ENCODE measurements around the gene PERM1.
"Not testable (repeated sequence)": the region's sequence is repeated elsewhere in the genome, so short reads cannot be mapped to it uniquely, and the experiment has no call there.

Gene PERM1

GRCh38 chr1:947958-948357 is 33.9 kb downstream of the PERM1 start:
- TF ChIP-seq CTCF (IDR thresholded peaks at IDR 0.05; ENCODE audit: borderline replicate concordance, insufficient read depth, low read depth, low read length) = no peak
- H3K4me3 ChIP-seq (ENCODE audit: low read depth, low read length) = no peak overlapping the region

GRCh38 chr1:946811-947210 is 35.1 kb downstream of the PERM1 start:
- not testable (repeated sequence) for H3K4me3 ChIP-seq (ENCODE audit: low read depth, low read length)

- no peak overlapping the region for H3K4me3 ChIP-seq (ENCODE audit: low read depth, low read length)
- no peak for TF ChIP-seq CTCF (IDR thresholded peaks at IDR 0.05; ENCODE audit: borderline replicate concordance, insufficient read depth, low read depth, low read length)
These were observed 36.0 kb downstream of the PERM1 start for GRCh38 chr1:945688-946556.

GRCh38 chr1:944341-945325 is 37.3 kb downstream of the PERM1 start:
- H3K4me3 ChIP-seq (ENCODE audit: low read depth, low read length) = no peak overlapping the region
- no peak for TF ChIP-seq CTCF (IDR thresholded peaks at IDR 0.05; ENCODE audit: borderline replicate concordance, insufficient read depth, low read depth, low read length)

- no peak overlapping the region for H3K4me3 ChIP-seq (ENCODE audit: low read depth, low read length)
- TF ChIP-seq CTCF (IDR thresholded peaks at IDR 0.05; ENCODE audit: borderline replicate concordance, insufficient read depth, low read depth, low read length) = no peak
These were observed 38.1 kb downstream of the PERM1 start for GRCh38 chr1:943545-944340.

- no peak for TF ChIP-seq CTCF (IDR thresholded peaks at IDR 0.05; ENCODE audit: borderline replicate concordance, insufficient read depth, low read depth, low read length)
- no peak overlapping the region for H3K4me3 ChIP-seq (ENCODE audit: low read depth, low read length)
These were observed 38.9 kb downstream of the PERM1 start for GRCh38 chr1:942864-943533.
